GM15510 (cell line): Measurements from ENCODE around the gene TMEM154.

ENCODE experiments used
- POLR2A ChIP-seq: IDR thresholded peaks from 3 replicates; pipeline ENCODE4 v1.6.1; 2011; ENCODE audit warnings: borderline replicate concordance; ENCODE audit not compliant: insufficient read length; ENCODE audit errors: extremely low read depth

Gene TMEM154

DNA sequence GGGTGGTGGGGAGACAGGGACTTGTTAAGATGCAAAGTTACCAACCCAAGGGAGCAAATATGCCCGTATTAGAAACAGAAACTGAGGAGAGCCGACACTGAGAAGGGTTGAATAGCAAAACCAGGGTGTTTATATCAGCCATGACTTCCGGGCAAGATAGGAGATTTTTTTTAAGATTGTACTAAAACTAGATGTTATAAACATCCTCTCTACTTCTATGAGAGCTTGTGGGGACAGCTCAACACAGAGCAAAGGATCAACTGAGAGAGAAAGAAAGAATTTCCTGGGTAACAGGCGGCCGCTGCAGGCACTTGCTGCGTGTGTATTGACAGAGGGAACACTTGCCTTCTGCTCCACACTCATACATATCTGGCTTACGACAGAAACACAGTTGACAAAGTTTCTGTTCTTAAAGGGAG lies 94.8 kb downstream of the TMEM154 start:
- no peak for TF ChIP-seq POLR2A

DNA sequence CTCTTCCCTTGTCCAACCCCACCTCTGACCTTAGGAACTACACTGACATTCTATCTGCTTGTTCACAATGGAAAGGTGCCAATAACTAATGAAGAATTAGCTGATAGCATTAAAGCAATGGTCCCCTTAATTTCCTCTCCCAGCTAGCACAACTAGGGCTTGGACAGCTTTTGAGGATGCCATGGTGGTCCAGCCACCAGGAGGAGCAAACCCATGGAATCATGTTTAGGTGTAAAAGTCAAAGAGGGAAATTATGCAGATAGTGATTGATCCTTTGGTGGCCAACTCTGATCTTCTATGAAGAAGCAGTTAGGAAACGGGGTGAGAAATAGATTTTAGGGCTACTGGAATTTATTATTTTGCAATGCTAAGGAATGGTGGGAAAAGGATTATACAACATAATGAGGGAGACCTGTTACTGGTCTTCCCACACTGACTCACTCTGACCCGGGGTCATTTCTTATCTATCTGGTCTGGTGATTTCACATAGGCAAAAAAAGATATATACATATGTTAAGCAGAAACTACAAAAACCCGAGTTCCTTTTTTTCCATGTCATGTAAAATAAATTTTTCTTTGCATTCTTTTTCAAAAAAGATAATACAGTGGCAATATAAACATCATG lies 98.1 kb downstream of the TMEM154 start:
- no peak for TF ChIP-seq POLR2A

DNA sequence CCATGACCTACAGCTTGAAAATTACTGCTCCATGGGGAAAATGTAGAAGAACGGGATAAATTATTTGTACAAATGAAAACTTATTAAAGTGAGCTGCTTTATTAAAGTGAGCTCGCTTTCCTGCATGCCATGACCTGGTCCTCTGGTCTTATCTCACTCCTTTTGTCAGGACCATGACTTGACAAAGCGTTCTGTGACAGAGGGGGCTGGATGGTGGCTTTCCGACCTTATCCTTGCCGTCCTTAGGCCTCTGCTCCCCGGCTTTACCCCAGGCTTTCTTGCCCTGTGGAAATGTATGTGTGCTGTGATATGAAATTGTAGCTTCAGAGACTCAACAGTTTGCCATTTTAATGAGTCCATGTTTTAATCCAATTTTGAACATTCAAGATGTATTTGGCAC lies 99.9 kb downstream of the TMEM154 start:
- no peak for TF ChIP-seq POLR2A

DNA sequence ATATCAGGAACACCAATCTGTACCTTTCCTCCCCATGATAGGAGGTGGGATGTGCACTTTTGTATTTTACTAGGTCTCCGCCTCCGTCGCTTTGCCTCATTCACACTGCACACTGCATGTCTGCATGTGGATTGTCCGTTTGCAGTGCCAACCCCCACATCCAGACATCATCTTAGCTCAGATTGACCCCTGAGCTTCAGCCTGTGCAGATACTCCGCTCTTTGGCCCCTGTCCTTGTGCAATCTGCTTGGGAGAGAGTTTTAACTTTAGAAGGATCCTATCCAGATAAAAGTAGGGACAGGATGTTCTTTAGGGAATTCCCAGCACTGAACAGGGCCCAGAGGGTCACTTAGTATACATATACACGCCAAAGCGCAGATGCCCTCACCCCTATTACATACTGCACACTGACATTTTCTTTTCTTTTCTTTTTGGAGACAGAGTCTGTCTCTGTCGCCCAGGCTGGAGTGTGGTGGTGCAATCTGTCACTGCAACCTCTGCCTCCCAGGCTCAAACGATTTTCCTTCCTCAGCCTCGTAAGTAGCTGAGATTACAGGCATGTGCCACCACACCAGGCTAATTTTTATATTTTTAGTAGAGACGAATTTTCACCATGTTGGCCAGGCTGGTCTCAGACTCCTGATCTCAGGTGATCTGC lies 100.6 kb downstream of the TMEM154 start:
- no peak for TF ChIP-seq POLR2A

DNA sequence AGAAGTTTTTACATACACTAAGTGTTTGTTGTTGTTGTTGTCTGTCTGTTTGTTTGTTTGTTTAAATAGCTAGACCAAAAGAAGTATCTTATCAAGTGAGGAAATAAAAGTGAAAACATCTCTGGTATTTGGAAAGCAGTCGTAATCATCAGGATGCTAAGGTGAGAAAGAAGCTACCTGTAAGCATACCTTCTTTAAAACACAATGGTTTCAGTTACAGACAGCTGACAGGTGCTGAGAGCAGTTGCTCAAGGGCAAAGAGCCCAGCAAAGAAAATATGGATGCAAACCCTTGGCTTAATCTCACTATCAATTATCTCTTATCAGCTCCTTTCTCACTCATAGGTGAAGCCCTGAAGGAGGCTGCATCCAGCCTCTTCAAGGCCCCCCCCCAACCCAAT lies 101.1 kb downstream of the TMEM154 start:
- TF ChIP-seq POLR2A = no peak

DNA sequence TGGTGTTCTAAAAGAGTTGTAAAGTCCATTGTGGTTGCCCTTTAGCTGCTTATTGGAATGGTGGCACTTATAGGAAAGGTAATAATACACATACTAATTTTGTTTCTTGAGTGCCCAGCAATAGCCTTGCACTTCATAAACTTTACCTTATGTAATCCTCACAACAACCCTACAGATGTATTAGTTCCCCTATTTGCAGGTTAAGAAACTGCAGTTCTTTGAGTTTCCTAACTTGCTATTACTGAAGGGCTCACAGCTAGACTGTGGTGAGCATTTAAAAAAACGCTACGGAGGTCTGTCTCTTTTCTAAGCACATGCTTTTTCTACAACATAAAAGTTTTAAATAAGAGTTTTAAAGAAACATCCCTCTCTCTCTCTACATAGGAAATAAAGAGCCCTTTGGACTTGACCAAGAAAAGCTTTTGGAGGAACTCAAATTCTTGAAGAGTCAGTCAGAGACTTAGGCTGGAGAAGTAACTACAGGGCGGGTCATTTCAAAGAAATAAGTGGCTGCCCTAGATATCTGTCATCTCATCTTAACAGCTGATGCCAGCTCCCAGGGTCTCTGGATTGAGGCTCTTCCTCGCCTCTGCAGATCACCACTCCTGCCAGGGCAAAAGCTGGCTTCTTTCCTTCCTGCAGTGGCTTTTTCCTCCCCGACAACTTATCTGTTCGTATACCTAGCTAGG lies 101.9 kb downstream of the TMEM154 start:
- TF ChIP-seq POLR2A = no peak

DNA sequence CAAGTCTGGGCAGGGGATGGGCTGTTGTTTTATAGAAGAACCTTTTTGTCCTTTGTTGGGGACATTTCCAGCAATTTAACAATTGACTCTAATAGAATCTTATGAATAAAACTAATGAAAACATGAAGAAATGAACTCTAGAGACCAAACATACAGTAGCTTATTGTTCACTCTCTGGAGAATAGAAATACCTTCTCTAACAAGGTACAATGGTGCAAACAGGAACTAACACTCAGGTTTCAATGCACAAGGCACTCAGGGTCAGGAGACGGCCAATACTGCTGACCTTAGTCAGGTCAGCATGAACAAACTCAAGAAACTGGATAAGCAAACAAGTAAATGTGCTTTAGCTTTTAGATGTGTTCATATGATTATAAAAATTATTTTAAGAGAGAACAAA lies 104.3 kb downstream of the TMEM154 start:
- TF ChIP-seq POLR2A = no peak

DNA sequence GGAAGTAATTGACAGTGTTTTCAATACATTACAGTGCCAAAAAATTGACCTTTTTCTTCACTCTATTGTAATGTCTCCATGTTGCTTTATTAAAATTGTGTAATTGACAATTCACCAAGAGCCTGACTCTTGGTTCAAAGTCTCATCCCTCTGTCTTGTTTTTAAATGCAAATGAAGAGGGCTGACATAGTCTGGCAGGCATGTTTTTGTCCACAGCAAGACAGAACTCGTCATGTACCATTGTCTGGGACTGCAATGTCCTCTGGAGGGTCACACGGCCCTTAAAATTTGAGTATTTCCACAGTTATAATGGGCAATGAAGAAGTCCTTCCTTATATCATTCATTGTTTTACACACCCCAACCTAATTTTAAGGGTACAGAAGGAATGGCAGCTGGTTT lies 105.9 kb downstream of the TMEM154 start:
- TF ChIP-seq POLR2A = no peak

DNA sequence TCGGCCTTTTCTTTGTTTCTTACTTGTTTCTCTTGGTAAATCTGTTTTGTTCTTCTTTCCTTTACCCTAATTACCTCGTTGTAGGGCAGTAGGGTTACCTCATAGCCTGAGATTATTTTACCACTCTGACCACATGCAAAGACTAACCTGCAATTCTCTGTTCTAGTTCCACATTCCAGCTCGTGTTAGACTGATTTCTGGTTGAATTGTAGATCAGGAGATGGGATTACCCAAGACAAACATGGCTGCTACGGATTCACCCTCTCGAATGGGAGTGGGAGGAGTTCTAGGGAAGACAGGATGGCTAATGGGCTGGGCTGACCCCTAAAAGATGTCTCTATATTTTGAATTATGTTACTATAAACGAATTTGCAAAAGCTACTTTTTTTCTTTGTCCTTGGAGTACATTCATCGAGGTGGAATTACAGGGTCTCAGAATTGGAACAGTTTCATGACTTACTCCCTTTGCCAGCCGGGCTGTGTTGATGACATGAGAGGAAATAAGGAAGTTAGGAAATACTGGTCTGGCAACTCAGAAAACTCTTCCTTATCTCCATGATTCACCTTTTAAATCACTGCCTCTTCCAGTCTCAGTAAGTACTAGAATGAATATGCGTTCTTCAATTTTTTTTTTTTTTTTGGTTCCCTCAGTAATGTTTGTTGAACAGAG lies 107.2 kb downstream of the TMEM154 start:
- TF ChIP-seq POLR2A = no peak

DNA sequence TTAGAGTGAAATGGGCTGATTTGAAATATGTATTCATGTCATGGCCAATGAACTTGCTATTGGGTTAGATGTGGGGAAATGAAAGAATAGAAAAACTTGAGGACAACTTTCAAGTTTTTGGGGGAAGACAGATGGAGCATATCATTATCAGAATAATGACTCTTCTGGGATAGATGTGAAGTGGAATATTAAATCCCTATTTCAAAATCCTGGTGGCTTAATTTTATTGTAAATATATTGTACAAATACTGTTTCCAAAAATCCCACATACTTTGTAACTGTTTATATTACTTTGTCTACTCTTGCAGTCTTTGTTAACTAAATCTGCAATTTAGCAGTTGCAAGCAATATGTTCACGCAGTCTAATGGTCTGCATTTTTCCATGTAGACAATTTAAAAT lies 108.0 kb downstream of the TMEM154 start:
- no peak for TF ChIP-seq POLR2A

DNA sequence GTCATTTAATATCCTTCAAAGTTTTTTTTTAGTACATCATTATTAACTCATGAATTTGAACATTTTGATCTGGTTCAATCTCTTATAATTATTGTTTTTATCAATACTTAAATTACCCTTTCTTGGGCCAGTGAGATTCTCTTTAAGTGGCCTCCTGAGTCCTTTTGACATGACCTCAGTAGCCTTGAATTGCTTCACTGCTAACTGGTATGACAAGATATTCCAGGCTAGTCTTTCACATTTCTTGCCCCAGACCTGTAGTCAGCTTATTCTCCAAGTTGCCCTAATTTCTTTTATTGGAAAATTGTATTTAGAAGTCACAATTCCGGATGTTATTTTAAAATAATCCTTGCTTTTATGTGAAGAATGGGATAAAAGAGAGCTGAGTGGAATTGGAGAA lies 108.5 kb downstream of the TMEM154 start:
- no peak for TF ChIP-seq POLR2A
